IPS-18a (cell line): Measurements from ENCODE around the gene STC2.
"Not testable (repeated sequence)": the region's sequence is repeated elsewhere in the genome, so short reads cannot be mapped to it uniquely, and the experiment has no call there.

Experiments
- H3K27ac ChIP-seq: one replicate; pipeline ENCODE4 v1.5.1; 2013; ENCODE audit warnings: low read length
- H3K27me3 ChIP-seq: one replicate; pipeline ENCODE4 v1.6.1; 2013; ENCODE audit warnings: mild to moderate bottlenecking, low read length; ENCODE audit not compliant: control insufficient read depth, insufficient read depth
- H3K36me3 ChIP-seq: one replicate; pipeline ENCODE4 v1.6.1; 2013; ENCODE audit warnings: low read depth, low read length; ENCODE audit not compliant: control insufficient read depth
- H3K4me1 ChIP-seq: one replicate; pipeline ENCODE4 v1.6.1; 2013; ENCODE audit warnings: low read depth, low read length; ENCODE audit not compliant: control insufficient read depth
- H3K4me3 ChIP-seq: one replicate; pipeline ENCODE4 v1.5.1; 2013; ENCODE audit warnings: low read length
- H3K9ac ChIP-seq: one replicate; pipeline ENCODE4 v1.6.1; 2013; ENCODE audit warnings: mild to moderate bottlenecking, low read length, moderate library complexity
- H3K9me3 ChIP-seq: one replicate; pipeline ENCODE4 v1.6.1; 2013; ENCODE audit warnings: low read depth, low read length; ENCODE audit not compliant: control insufficient read depth

Gene STC2, protein sequence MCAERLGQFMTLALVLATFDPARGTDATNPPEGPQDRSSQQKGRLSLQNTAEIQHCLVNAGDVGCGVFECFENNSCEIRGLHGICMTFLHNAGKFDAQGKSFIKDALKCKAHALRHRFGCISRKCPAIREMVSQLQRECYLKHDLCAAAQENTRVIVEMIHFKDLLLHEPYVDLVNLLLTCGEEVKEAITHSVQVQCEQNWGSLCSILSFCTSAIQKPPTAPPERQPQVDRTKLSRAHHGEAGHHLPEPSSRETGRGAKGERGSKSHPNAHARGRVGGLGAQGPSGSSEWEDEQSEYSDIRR

DNA sequence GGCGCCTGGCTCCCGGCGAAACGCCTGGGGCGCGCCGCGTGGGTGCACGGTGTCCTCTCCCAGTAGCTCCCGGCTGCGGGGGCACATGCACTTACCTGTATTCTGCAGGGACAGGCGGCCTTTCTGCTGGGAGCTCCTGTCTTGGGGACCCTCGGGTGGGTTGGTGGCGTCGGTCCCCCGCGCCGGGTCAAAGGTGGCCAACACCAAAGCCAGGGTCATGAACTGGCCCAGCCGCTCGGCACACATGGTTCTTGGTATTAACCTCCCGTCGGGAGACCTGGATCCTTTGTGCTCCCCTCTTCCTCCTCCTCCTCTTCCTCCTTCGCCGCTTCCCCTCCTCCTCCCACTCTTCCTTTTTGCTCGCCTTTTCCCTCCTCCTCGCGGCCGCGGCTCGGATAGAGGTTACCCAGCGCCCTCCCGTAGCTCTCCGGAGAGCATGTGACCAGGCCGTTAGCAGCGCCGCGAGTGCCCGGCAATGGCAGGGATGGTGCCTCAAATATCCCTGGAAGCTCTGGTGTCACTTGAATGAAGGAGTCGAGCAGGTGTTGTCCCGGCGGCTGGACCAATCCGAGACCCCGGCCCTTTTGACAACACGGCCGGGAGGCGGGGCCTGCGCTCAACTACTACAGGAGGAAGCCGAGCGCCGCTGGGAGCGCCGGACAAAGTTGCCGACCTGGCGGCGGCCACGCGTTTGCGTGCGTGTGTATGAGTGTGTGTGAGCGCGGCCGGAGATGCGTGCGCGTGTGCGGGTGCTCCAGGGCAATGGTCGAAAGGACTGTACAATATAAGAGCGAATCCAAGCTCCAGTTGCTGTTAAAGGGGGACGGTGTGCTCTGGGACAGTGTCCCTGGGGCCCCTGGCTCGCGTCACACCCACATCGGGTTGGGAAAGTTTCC lies at the start of gene STC2:
TSS of gene STC2 (minus strand) at position 467 of the 896 bp plus-strand sequence. CDS start at position 246, 221 bp downstream.
- H3K4me1 ChIP-seq: peaks cover 13% of the 10 kb centered on the region
- H3K9me3 ChIP-seq: no peaks in the 10 kb centered on the region
- H3K9ac ChIP-seq: peak within 1 kb of the TSS; percentile 83
- H3K36me3 ChIP-seq: peaks cover 24% of the 10 kb centered on the region
- H3K4me3 ChIP-seq: peak within 1 kb of the TSS; percentile 76
- peaks cover 63% of the 10 kb centered on the region for H3K27me3 ChIP-seq
- peak within 1 kb of the TSS; percentile 74 for H3K27ac ChIP-seq

DNA sequence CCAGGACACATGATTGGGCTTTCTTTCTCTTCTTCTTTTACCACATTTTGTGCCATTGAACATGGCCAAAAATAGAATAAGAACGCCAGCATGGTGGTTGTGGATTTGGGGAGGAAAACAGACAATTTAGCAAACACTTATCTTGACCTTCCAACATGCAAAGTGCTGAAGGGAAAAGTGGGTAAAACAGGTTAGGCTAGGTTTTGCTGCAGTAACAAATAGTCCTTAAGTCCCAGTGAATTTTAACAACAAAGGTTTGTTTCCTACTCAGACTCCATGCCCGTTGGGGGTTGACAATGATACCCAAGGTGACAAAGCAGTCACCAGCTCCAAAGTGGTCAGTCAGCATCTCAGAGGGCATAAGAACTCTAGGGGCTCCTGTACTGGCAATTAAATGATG lies 43.2 kb upstream of the STC2 start:
- H3K4me1 ChIP-seq: no peaks in the 10 kb centered on the region
- no peaks in the 10 kb centered on the region for H3K36me3 ChIP-seq
- no peak overlapping the region for H3K9ac ChIP-seq
- H3K9me3 ChIP-seq: no peaks in the 10 kb centered on the region
- no peaks in the 10 kb centered on the region for H3K27me3 ChIP-seq
- no peak overlapping the region for H3K4me3 ChIP-seq
- H3K27ac ChIP-seq: no peak overlapping the region

DNA sequence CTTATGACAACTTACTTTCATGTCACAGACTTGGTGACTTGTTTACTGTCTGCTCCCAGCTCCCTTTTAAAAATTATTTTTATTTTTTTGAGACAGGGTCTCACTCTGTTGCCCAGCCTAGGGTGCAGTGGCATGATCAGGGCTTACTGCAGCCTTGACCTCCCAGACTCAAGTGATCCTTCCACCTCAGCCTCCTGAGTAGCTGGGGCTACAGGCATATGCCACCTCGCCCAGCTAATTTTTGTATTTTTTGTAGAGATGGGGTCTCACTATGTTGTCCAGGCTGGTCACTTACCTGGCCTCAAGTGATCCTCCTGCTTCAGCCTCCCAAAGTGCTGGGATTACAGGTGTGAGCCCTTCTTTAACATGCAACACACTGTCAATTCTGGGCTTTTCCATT lies 35.2 kb upstream of the STC2 start:
- H3K9ac ChIP-seq, H3K4me1 ChIP-seq, H3K36me3 ChIP-seq, H3K4me3 ChIP-seq, H3K9me3 ChIP-seq, H3K27me3 ChIP-seq, H3K27ac ChIP-seq: not testable (repeated sequence)

DNA sequence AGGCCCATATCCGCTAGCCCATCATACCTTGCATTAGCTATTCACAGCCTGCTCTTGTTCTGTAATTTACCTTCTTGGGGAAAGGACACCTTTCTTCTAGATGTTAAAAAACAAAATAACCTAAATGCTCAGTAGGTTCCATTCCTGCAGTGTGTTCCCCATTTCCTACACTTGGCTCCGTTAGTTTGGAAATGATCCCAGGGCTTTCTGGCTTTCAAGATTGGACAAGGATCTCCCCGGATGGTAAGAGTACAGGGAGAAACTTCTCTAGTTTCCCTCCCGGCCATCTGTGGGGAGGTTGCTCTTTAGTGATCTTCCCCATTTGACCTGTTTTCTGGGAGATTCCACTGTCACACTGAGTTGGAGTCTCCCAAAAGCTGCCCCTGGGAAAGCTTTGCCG lies 27.3 kb upstream of the STC2 start:
- no peak overlapping the region for H3K27ac ChIP-seq
- H3K36me3 ChIP-seq: no peaks in the 10 kb centered on the region
- no peaks in the 10 kb centered on the region for H3K4me1 ChIP-seq
- no peak overlapping the region for H3K9ac ChIP-seq
- H3K9me3 ChIP-seq: no peaks in the 10 kb centered on the region
- H3K27me3 ChIP-seq: peaks cover 8% of the 10 kb centered on the region
- H3K4me3 ChIP-seq: no peak overlapping the region

DNA sequence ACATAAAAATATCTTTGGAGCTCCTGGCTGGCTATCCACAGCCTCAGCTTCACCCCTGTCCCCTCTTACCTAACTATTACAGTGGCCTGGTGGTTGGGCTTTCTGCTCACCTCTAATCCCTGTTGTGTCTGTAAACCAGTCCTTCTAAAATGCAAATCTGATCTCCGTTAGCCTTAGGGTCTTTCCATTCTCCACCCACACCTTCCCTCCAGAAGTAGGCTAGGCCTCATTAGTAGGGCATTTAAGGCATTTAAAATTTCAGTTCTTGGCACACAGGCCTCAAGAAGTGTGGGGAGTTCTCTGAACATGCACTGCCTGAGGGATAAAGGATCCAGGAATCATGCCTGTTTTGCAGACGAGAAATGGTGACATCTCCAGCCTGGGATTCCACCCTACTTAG lies 26.4 kb upstream of the STC2 start:
- Histone ChIP-seq H3K4me3 (no peak overlapping the region), H3K27me3 (peaks cover 8% of the 10 kb centered on the region), H3K36me3 (no peaks in the 10 kb centered on the region), H3K27ac (no peak overlapping the region), H3K4me1 (no peaks in the 10 kb centered on the region), H3K9me3 (no peaks in the 10 kb centered on the region), H3K9ac (no peak overlapping the region)

DNA sequence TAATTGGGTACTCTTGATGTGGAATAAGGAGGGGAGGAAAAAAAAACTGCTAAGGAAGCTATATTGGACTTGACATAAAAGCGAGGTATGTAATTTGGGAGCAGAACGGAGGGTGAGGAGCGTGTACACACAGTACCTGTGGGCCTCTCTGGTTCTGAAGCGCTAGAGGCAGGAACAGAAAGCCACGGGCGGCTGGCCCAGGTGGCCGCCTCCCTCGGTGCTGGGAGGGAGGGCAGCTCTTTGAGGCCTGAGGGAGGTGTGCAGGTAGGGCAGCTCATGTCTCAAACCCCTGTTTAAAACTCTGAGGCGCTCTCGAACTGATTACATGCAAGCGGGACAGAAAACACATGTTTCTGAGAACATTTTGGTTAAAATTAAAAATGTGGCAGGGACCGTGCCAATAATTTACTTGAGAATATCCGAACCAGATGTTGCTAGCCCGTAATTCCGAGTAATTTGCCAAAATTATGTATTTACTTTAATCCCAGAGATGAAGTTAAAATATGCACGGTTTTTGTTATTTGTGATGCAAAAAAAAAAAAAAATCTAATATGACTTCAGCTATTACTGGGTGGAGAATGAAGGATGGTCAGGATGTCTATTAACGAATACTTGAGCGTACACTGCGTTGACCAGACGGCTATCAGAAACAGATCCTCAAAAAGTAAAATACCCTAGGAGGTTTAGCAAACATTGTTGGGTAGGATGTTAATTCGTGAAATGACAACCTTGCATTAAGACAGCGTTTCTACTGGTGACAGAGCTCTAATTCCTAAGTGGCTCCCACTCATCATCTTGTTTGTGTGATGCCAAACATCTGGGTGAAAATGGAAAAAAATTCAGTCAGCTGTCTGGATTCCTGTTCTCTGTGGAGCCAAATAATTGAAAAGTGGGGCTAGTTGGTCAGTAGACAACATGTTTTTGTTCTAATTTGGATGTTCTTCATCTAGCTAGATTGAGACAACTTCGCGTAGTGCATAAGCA lies 24.4 kb upstream of the STC2 start:
- Histone ChIP-seq H3K4me1 (no peaks in the 10 kb centered on the region), H3K9ac (no peak overlapping the region), H3K36me3 (no peaks in the 10 kb centered on the region), H3K4me3 (no peak overlapping the region), H3K27me3 (peaks cover 8% of the 10 kb centered on the region), H3K9me3 (no peaks in the 10 kb centered on the region), H3K27ac (no peak overlapping the region)

DNA sequence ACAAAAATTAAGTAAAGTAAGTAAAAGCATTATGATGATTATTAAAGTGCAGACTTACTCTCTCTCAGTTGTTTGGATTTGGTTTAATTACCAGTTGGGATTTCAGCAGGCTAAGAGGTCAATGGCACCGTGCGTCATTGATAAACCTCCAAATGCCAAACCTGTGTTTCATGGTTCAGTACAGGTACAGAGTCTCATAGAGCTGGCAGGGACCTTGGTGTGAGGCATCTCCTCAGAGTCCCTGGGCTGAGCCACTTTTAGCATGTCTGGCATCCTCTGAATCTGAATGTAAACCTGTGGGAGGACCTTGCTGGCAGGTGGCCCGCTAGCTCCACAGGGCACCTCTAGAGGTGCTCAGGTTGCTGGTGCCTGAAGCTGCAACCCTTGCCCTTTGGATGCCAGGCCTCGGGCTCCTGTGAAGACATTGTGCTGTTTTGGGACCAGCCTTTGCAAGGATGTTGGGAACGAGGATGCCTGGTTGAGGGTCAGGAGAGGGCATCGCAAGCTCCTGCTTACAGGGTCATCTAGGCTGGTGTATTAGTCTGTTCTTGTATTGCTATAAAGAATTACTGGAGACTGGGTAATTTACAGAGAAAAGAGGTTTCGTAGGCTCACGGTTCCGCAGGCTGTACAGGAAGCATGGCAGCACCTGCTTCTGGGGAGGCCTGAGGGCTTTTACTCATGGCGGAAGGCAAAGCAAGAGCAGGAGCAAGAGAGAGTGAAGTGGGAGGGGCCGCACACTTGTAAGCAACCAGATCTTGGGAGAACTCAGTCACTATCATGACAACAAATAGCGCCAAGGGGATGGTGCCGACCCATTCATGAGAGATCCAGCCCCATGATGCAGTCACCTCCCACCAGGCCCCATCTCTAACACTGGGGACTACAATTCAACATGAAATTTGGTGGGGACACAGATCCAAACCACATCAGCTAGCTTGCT lies 14.9 kb upstream of the STC2 start:
- H3K9me3 ChIP-seq: no peaks in the 10 kb centered on the region
- no peak overlapping the region for H3K27ac ChIP-seq
- no peak overlapping the region for H3K4me3 ChIP-seq
- no peaks in the 10 kb centered on the region for H3K27me3 ChIP-seq
- H3K9ac ChIP-seq: no peak overlapping the region
- H3K4me1 ChIP-seq: peaks cover 6% of the 10 kb centered on the region
- no peaks in the 10 kb centered on the region for H3K36me3 ChIP-seq

DNA sequence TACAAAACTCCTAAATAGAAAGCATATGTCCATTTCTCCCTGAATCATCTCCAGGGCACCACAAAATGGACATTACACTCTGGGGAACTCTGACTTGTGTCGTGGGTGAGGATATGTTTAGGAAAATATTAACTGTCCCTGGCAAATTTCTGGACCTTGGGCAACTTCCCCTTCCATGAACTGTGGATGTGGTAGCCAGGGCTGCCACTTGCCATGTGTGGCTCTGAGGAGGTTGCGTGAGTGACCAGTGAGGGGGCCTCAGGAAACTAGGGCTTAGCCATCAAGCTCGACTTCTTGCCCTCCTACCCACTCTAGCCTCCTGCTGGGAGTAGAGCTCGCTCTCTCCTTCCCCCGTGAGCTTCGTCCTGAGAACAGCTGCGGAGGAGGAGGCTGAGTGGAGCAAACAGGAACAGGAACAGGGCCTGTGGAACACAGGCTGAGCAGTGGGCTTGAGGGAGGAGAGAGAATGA lies 13.8 kb upstream of the STC2 start:
- no peaks in the 10 kb centered on the region for H3K9me3 ChIP-seq
- no peaks in the 10 kb centered on the region for H3K36me3 ChIP-seq
- H3K27me3 ChIP-seq: no peaks in the 10 kb centered on the region
- no peak overlapping the region for H3K9ac ChIP-seq
- no peak overlapping the region for H3K27ac ChIP-seq
- H3K4me1 ChIP-seq: peaks cover 6% of the 10 kb centered on the region
- H3K4me3 ChIP-seq: no peak overlapping the region

DNA sequence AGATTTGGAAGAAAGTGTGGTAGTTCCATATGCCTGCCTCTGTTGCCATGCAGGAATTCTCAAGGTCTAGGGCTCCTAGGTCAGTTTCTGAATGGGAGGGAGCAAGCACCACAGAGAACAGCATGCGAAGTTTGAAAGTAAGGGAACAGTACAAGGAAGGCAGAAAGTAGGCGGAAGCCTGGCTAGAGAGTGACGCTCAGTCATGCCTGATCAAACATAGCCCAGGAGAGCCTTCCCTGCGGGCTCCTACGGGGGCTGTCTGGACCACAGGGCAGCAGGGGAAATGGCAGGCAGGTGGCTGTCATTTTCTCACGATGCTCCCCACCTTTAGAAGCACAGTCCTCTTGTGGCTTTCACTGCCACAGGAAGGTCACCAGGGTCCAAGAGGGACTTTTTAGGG lies 12.8 kb upstream of the STC2 start:
- Histone ChIP-seq H3K9me3 (no peaks in the 10 kb centered on the region), H3K9ac (no peak overlapping the region), H3K36me3 (no peaks in the 10 kb centered on the region), H3K4me1 (peaks cover 6% of the 10 kb centered on the region), H3K27ac (no peak overlapping the region), H3K27me3 (no peaks in the 10 kb centered on the region), H3K4me3 (no peak overlapping the region)

GRCh38 chr5:173340451-173340850 lies 12.2 kb upstream of the STC2 start:
- Histone ChIP-seq H3K9me3 (no peaks in the 10 kb centered on the region), H3K27me3 (no peaks in the 10 kb centered on the region)

More at GRCh38 chr5:173340451-173340850, 12.2 kb upstream of the STC2 start:
- Histone ChIP-seq H3K4me3 (no peak overlapping the region), H3K27ac (no peak overlapping the region), H3K9ac (no peak overlapping the region), H3K4me1 (peaks cover 6% of the 10 kb centered on the region), H3K36me3 (no peaks in the 10 kb centered on the region)
